ENCODE measurements around the gene CFAP52.
"Not testable (repeated sequence)": the region's sequence is repeated elsewhere in the genome, so short reads cannot be mapped to it uniquely, and the experiment has no call there.

The CFAP52 gene

GRCh38 chr17:9647014-9647413 lies 70.6 kb downstream of the CFAP52 start:
- Mint-ChIP-seq H3K4me1 (ENCODE audit: low read depth) (peaks cover 14% of the 10 kb centered on the region), H3K4me3 (no peak overlapping the region), H3K27me3 (peaks cover 63% of the 10 kb centered on the region), H3K9me3 (no peaks in the 10 kb centered on the region), H3K27ac (no peak overlapping the region), H3K36me3 (ENCODE audit: low read depth) (no peaks in the 10 kb centered on the region)
- no peak for DNase-seq

- peaks cover 14% of the 10 kb centered on the region for H3K4me1 Mint-ChIP-seq (ENCODE audit: low read depth)
- H3K27me3 Mint-ChIP-seq: peaks cover 55% of the 10 kb centered on the region
- DNase-seq: no peak
Observed at GRCh38 chr17:9648521-9649110, 72.2 kb downstream of the CFAP52 start.

DNA sequence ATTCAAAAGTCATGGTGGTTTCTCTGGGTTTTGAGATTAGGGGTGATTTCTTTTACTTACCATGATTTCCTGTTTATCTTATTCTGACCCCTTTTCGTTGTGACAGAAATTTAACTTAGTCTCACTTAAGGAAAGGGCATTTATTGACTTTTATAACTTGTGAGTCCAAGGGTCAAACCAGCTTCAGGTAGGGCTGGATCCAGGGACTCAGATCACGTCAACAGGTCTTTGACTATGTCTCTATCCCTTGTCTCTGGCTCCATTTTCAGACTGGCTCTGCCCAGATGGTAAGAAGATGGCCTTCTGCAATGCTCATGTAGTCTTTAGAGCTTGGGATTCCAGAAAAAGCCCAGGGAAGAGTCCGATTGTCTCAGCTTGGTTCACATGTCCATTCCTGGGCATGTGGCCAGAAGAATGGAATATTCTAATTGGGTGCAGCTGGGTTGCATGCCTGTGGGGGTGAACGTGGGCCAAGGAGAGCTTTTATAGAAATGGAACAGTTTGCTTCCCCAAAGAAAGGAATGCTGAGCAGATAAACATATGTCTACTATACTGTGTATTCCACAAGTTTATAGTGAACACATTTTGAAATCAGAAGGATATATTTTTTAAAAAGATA lies 82.3 kb downstream of the CFAP52 start:
- no peaks in the 10 kb centered on the region for H3K36me3 Mint-ChIP-seq (ENCODE audit: low read depth)
- H3K4me3 Mint-ChIP-seq: no peak overlapping the region
- H3K9me3 Mint-ChIP-seq: no peaks in the 10 kb centered on the region
- no peak overlapping the region for H3K27ac Mint-ChIP-seq
- peaks cover 12% of the 10 kb centered on the region for H3K27me3 Mint-ChIP-seq
- no peak for DNase-seq
- no peaks in the 10 kb centered on the region for H3K4me1 Mint-ChIP-seq (ENCODE audit: low read depth)

More at GRCh38 chr17:9648521-9649110, 72.2 kb downstream of the CFAP52 start:
- Mint-ChIP-seq H3K4me3 (no peak overlapping the region), H3K27ac (no peak overlapping the region), H3K9me3 (no peaks in the 10 kb centered on the region), H3K36me3 (ENCODE audit: low read depth) (no peaks in the 10 kb centered on the region)

GRCh38 chr17:9661027-9661426 lies 84.6 kb downstream of the CFAP52 start:
- Mint-ChIP-seq H3K27ac (no peak overlapping the region), H3K4me1 (ENCODE audit: low read depth) (peaks cover under 1% of the 10 kb centered on the region), H3K4me3 (no peak overlapping the region), H3K9me3 (no peaks in the 10 kb centered on the region), H3K27me3 (peaks cover 4% of the 10 kb centered on the region), H3K36me3 (ENCODE audit: low read depth) (no peaks in the 10 kb centered on the region)
- DNase-seq: no peak

- H3K4me3 Mint-ChIP-seq; H3K9me3 Mint-ChIP-seq; H3K27ac Mint-ChIP-seq; H3K27me3 Mint-ChIP-seq; H3K36me3 Mint-ChIP-seq (ENCODE audit: low read depth); DNase-seq: not testable (repeated sequence)
- H3K4me1 Mint-ChIP-seq (ENCODE audit: low read depth): peaks cover 11% of the 10 kb centered on the region
Observed at GRCh38 chr17:9663511-9663910, 87.1 kb downstream of the CFAP52 start.

GRCh38 chr17:9666461-9667050 lies 90.1 kb downstream of the CFAP52 start:
- H3K4me3 Mint-ChIP-seq: no peak overlapping the region
- H3K4me1 Mint-ChIP-seq (ENCODE audit: low read depth): peaks cover 12% of the 10 kb centered on the region
- no peaks in the 10 kb centered on the region for H3K9me3 Mint-ChIP-seq
- DNase-seq: no peak
- no peak overlapping the region for H3K27ac Mint-ChIP-seq
- no peaks in the 10 kb centered on the region for H3K36me3 Mint-ChIP-seq (ENCODE audit: low read depth)
- H3K27me3 Mint-ChIP-seq: peaks cover 23% of the 10 kb centered on the region

DNA sequence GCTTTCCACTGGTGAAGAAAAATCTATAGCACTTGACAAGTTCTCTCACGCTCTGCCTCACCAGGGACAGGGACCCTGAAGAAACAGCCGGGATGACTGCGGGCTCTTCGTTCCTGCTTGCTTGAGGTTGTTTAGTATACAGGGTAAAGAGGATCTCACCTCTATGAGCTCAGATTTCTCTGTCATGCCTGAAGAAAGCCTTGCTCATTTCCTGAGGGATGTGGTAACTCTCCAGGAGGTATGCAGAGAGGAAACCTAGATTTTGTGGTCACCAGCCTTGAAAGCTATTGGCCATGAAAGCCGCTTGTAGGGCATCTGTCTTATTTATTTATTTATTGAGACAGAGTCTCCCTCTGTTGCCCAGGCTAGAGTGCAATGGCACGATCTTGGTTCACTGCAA lies 92.1 kb downstream of the CFAP52 start:
- H3K36me3 Mint-ChIP-seq (ENCODE audit: low read depth): no peaks in the 10 kb centered on the region
- H3K27ac Mint-ChIP-seq: no peak overlapping the region
- peaks cover 12% of the 10 kb centered on the region for H3K4me1 Mint-ChIP-seq (ENCODE audit: low read depth)
- no peak overlapping the region for H3K4me3 Mint-ChIP-seq
- H3K27me3 Mint-ChIP-seq: peaks cover 22% of the 10 kb centered on the region
- no peaks in the 10 kb centered on the region for H3K9me3 Mint-ChIP-seq
- DNase-seq: no peak

- Mint-ChIP-seq H3K4me3 (no peak overlapping the region), H3K27ac (no peak overlapping the region), H3K9me3 (no peaks in the 10 kb centered on the region), H3K27me3 (peaks cover 22% of the 10 kb centered on the region), H3K36me3 (ENCODE audit: low read depth) (no peaks in the 10 kb centered on the region), H3K4me1 (ENCODE audit: low read depth) (peaks cover 12% of the 10 kb centered on the region)
- no peak for DNase-seq
Observed at GRCh38 chr17:9669551-9670008, 93.1 kb downstream of the CFAP52 start.

DNA sequence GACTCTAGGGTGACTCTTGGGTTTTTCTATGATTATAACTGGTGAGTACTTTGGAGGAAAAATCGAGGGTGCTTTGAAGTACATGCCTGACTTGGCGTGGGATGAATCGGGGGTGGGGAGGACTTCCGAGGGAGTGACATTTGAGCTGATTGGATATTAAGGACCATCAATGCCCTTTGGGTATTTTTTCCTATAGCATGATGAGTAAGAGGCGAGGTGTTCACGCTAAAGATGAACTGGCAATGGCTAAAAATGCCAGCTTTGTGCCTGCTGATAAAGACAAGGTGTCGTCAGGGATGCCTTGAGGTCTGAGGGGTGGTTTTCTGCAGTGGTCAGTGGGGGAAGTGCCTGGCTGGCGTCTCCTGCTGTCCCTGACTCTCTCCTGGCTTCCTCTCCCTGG lies 94.2 kb downstream of the CFAP52 start:
- Mint-ChIP-seq H3K4me1 (ENCODE audit: low read depth) (peaks cover 12% of the 10 kb centered on the region), H3K27ac (no peak overlapping the region), H3K4me3 (no peak overlapping the region), H3K9me3 (no peaks in the 10 kb centered on the region), H3K27me3 (peaks cover 25% of the 10 kb centered on the region), H3K36me3 (ENCODE audit: low read depth) (no peaks in the 10 kb centered on the region)
- DNase-seq: no peak

DNA sequence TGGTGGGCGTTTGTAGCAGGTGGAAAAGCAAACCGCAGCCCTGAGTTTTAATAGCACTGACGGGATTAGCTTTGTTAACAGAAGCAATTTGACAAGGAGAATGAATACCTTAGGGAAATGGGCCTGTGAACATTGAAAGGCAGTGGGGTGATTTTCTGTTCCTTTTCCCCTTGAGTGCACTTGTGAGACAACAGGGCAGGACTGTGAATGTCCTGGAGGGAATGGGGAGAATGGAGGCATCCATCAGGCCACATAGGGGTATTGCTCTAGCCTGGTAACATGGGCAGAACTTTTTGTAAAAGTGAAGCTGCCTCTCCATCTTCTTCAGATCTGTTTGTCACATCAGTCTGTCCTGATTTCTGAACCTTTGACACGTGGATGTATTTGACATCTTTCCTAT lies 95.1 kb downstream of the CFAP52 start:
- H3K4me1 Mint-ChIP-seq (ENCODE audit: low read depth): peaks cover 8% of the 10 kb centered on the region
- peaks cover 25% of the 10 kb centered on the region for H3K27me3 Mint-ChIP-seq
- H3K27ac Mint-ChIP-seq: no peak overlapping the region
- H3K4me3 Mint-ChIP-seq: no peak overlapping the region
- no peaks in the 10 kb centered on the region for H3K9me3 Mint-ChIP-seq
- H3K36me3 Mint-ChIP-seq (ENCODE audit: low read depth): no peaks in the 10 kb centered on the region
- DNase-seq: no peak

DNA sequence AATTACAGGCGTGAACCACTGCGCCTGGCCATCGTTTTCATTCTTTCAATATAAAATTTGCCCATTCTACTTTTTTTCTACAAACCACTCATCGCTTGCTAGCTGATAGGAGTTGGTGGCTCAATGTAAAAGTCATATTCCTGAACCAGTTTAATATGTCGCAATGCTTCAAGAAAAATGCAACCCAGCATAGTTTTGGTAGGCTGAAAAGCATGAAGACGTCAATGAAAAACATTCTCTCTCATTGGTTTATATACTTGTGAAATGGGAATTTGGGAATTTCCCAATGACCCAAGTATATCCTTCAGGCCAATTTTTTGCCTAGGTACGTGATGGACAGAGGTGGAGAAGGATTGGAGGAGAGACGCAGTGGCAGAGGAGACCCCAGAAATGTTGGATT lies 95.8 kb downstream of the CFAP52 start:
- Mint-ChIP-seq H3K27me3 (peaks cover 25% of the 10 kb centered on the region), H3K4me3 (no peak overlapping the region), H3K4me1 (ENCODE audit: low read depth) (peaks cover 10% of the 10 kb centered on the region), H3K36me3 (ENCODE audit: low read depth) (no peaks in the 10 kb centered on the region), H3K9me3 (no peaks in the 10 kb centered on the region), H3K27ac (no peak overlapping the region)
- no peak for DNase-seq

GRCh38 chr17:9672691-9673090 lies 96.2 kb downstream of the CFAP52 start:
- no peaks in the 10 kb centered on the region for H3K36me3 Mint-ChIP-seq (ENCODE audit: low read depth)
- peaks cover 25% of the 10 kb centered on the region for H3K27me3 Mint-ChIP-seq
- DNase-seq: no peak
- no peak overlapping the region for H3K27ac Mint-ChIP-seq
- no peaks in the 10 kb centered on the region for H3K9me3 Mint-ChIP-seq
- peaks cover 11% of the 10 kb centered on the region for H3K4me1 Mint-ChIP-seq (ENCODE audit: low read depth)
- no peak overlapping the region for H3K4me3 Mint-ChIP-seq

- Mint-ChIP-seq H3K4me1 (ENCODE audit: low read depth) (peaks cover 13% of the 10 kb centered on the region), H3K9me3 (peaks cover 13% of the 10 kb centered on the region), H3K27ac (no peak overlapping the region), H3K27me3 (peaks cover 5% of the 10 kb centered on the region), H3K4me3 (no peak overlapping the region), H3K36me3 (ENCODE audit: low read depth) (peaks cover 3% of the 10 kb centered on the region)
- DNase-seq: no peak
Observed at GRCh38 chr17:9676084-9676483, 99.6 kb downstream of the CFAP52 start.

DNA sequence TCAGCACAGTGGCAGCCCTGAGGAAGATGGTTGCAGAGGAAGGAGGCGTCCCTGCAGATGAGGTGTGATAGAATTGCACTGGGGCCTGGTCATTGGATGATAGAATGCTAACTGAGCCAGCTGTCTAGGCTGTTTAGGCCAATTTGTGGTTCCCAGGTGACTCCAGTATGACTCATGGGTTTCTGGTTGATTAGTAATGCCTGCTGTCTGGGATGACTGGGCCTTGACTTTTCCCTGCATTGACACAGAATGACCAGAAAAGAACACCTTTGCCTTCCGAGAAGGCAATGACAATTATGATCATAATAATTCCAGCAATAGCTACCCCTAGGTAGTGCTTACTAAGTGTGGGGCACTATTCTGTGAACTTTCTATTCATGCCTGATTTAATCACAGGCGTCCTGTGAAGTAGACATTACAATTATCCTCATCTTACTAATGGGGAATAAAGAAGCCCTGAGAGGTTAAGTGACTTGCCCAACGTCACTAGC lies 100.4 kb downstream of the CFAP52 start:
- peaks cover 5% of the 10 kb centered on the region for H3K27me3 Mint-ChIP-seq
- DNase-seq: no peak
- peaks cover 13% of the 10 kb centered on the region for H3K9me3 Mint-ChIP-seq
- peaks cover 13% of the 10 kb centered on the region for H3K4me1 Mint-ChIP-seq (ENCODE audit: low read depth)
- H3K4me3 Mint-ChIP-seq: no peak overlapping the region
- H3K27ac Mint-ChIP-seq: peak overlapping the region; percentile 12
- H3K36me3 Mint-ChIP-seq (ENCODE audit: low read depth): peaks cover 3% of the 10 kb centered on the region

DNA sequence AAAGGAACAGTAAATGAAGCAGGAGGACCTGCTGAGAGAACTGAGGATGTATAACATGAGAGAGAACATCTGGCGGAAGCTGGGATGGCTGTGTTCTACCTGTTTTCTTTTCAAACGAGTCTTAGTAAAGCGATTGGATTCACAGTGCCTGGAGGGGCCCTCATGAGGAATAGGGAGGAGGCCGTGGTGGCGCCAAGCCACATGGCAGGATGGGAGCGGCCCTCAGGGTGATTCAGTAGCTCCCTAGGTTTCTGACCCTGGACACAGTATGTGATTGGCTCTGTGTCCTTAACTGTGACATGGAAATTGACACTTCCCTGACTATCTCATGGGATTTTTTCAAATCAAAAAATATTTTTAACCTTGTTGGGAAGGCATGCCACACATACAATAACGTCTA lies 101.0 kb downstream of the CFAP52 start:
- peak overlapping the region; percentile 12 for H3K27ac Mint-ChIP-seq
- H3K4me3 Mint-ChIP-seq: no peak overlapping the region
- peaks cover 13% of the 10 kb centered on the region for H3K9me3 Mint-ChIP-seq
- peaks cover 13% of the 10 kb centered on the region for H3K4me1 Mint-ChIP-seq (ENCODE audit: low read depth)
- H3K27me3 Mint-ChIP-seq: peaks cover 5% of the 10 kb centered on the region
- DNase-seq: no peak
- peaks cover 3% of the 10 kb centered on the region for H3K36me3 Mint-ChIP-seq (ENCODE audit: low read depth)
